Mesenteric fat pad (tissue), 1 donor: ENCODE results near the gene ZNF660. TPM values are rescaled to one million over a fixed set of nuclear protein-coding genes. Genes with fewer than 3 reads are reported as not detected.

Experiments
- DNase-seq: peaks from one replicate; pipeline ENCODE4 v3.0.0-alpha.2; 2020; ENCODE audit warnings: low spot score
- total RNA-seq: library from RNA; stranded (reverse); fragmentation: NEBNext Ultra II Directional; extraction: Animal tissue kit (Norgen Biotek cat#: 25700); gene quantifications from one replicate; pipeline ENCODE4 v1.2.1, GENCODE V29; 2021
- donor health status: DM: yes; HTN: yes; CAD: no.

Gene ZNF660
- total RNA-seq, 1 donor from 2014 or later: 4.8 TPM

- DNase-seq: no peak
Measured at GRCh38 chr3:44628716-44629115, 44.0 kb downstream of the ZNF660 start.

GRCh38 chr3:44632193-44632592 lies 47.4 kb downstream of the ZNF660 start:
- DNase-seq: no peak

GRCh38 chr3:44642337-44642736 lies 57.6 kb downstream of the ZNF660 start:
- no peak for DNase-seq

GRCh38 chr3:44643024-44643423 lies 58.3 kb downstream of the ZNF660 start:
- DNase-seq: no peak

GRCh38 chr3:44647771-44648170 lies 63.0 kb downstream of the ZNF660 start:
- DNase-seq: no peak

GRCh38 chr3:44648564-44649229 lies 63.9 kb downstream of the ZNF660 start, which contains the start of gene ZNF35:
TSS of gene ZNF35 (plus strand) at chr3:44648732. CDS start at chr3:44651068, 2,336 bp downstream.
- peak; percentile 91 for DNase-seq

Other genes starting within 250 kb of the ZNF660 start
- 19.9 TPM for gene TCAIM, start 246.2 kb upstream of the ZNF660 start, total RNA-seq
- 13.4 TPM for gene ZNF445, start 107.3 kb upstream of the ZNF660 start, total RNA-seq
- gene ZKSCAN7, start 29.8 kb upstream of the ZNF660 start, total RNA-seq: 2.7 TPM
- gene ZNF197, start 40.1 kb downstream of the ZNF660 start, total RNA-seq: 10.8 TPM
- gene ZNF35, start 63.8 kb downstream of the ZNF660 start, total RNA-seq: 11.7 TPM
- 4.3 TPM for gene ZNF502, start 127.7 kb downstream of the ZNF660 start, total RNA-seq
- 3.1 TPM for gene ZNF501, start 144.7 kb downstream of the ZNF660 start, total RNA-seq
- gene KIAA1143, start 176.7 kb downstream of the ZNF660 start, total RNA-seq: 17.9 TPM
- 0.42 TPM for gene KIF15, start 176.8 kb downstream of the ZNF660 start, total RNA-seq